OCI-LY1 (cell line): ENCODE measurements around the gene MRE11.

ENCODE experiments used
- H2AFZ ChIP-seq: fragments of 200-600 bp; sonication (generic), shearing (Covaris generic); 2 replicates; pipeline ENCODE4 v1.6.0; 2014; ENCODE audit warnings: antibody characterized with exemption, mild to moderate bottlenecking, low read length
- H3F3A ChIP-seq: fragments of 200-600 bp; sonication (generic), shearing (Covaris generic); 2 replicates; pipeline ENCODE4 v1.6.0; 2014; ENCODE audit warnings: mild to moderate bottlenecking, antibody characterized with exemption, low read length, moderate library complexity; ENCODE audit not compliant: insufficient read depth
- H3K27ac ChIP-seq: fragments of 200-600 bp; sonication (generic); 2 replicates; pipeline ENCODE4 v1.5.1; 2014; ENCODE audit warnings: low read length, mixed run types, mild to moderate bottlenecking, low read depth; ENCODE audit not compliant: poor library complexity, severe bottlenecking
- H3K27me3 ChIP-seq: fragments of 200-600 bp; sonication (generic); 2 replicates; pipeline ENCODE4 v1.6.0; 2014; ENCODE audit warnings: antibody characterized with exemption, mild to moderate bottlenecking, low read length, moderate library complexity; ENCODE audit not compliant: insufficient read depth
- H3K36me3 ChIP-seq: fragments of 200-600 bp; sonication (generic); 2 replicates; pipeline ENCODE4 v1.6.1; 2014; ENCODE audit warnings: mild to moderate bottlenecking, antibody characterized with exemption, low read length, moderate library complexity, mixed read lengths; ENCODE audit not compliant: insufficient read depth
- H3K4me1 ChIP-seq: fragments of 200-600 bp; sonication (generic); 2 replicates; pipeline ENCODE4 v1.5.1; 2014; ENCODE audit warnings: mild to moderate bottlenecking, low read length, moderate library complexity; ENCODE audit not compliant: insufficient read depth, severe bottlenecking
- H3K4me2 ChIP-seq: fragments of 200-600 bp; sonication (generic), shearing (Covaris generic); 2 replicates; pipeline ENCODE4 v1.6.1; 2014; ENCODE audit warnings: low read length
- H3K4me3 ChIP-seq: fragments of 200-600 bp; sonication (generic); 2 replicates; pipeline ENCODE4 v1.5.1; 2014; ENCODE audit warnings: low read length, low read depth, mild to moderate bottlenecking, mixed read lengths; ENCODE audit not compliant: poor library complexity, severe bottlenecking
- H3K79me2 ChIP-seq: fragments of 200-600 bp; shearing (Covaris generic); 2 replicates; pipeline ENCODE4 v1.6.1; 2016; ENCODE audit warnings: mixed run types, low read length, mixed read lengths; ENCODE audit not compliant: insufficient read depth
- H3K9ac ChIP-seq: fragments of 200-600 bp; sonication (generic), shearing (Covaris generic); 2 replicates; pipeline ENCODE4 v1.6.1; 2014; ENCODE audit warnings: mild to moderate bottlenecking, low read length, mixed read lengths
- H3K9me2 ChIP-seq: fragments of 200-600 bp; sonication (generic), shearing (Covaris generic); 2 replicates; pipeline ENCODE4 v1.6.1; 2014; ENCODE audit warnings: low read depth, mild to moderate bottlenecking, low read length, mixed read lengths
- H3K9me3 ChIP-seq: fragments of 200-600 bp; shearing (Covaris generic); 2 replicates; pipeline ENCODE4 v1.6.1; 2014; ENCODE audit warnings: low read length, mixed read lengths
- H4K20me1 ChIP-seq: fragments of 200-600 bp; sonication (generic), shearing (Covaris generic); 2 replicates; pipeline ENCODE4 v1.6.0; 2016; ENCODE audit warnings: mild to moderate bottlenecking, low read length; ENCODE audit not compliant: insufficient read depth
- EZH2 ChIP-seq: fragments of 200-600 bp; sonication (generic), shearing (Covaris generic); IDR thresholded peaks from 2 replicates; pipeline ENCODE4 v1.8.0; 2017; ENCODE audit warnings: borderline replicate concordance, mixed run types, mild to moderate bottlenecking, antibody characterized with exemption, low read length, moderate library complexity, mixed read lengths
- TF ChIP-seq, protein P1 (sequence below): fragments of 200-600 bp; sonication (generic), shearing (Covaris generic); IDR thresholded peaks from 2 replicates; pipeline ENCODE4 v1.5.1; 2017; ENCODE audit warnings: mild to moderate bottlenecking, antibody characterized with exemption, low read length, moderate library complexity, mixed read lengths

The MRE11 gene

DNA sequence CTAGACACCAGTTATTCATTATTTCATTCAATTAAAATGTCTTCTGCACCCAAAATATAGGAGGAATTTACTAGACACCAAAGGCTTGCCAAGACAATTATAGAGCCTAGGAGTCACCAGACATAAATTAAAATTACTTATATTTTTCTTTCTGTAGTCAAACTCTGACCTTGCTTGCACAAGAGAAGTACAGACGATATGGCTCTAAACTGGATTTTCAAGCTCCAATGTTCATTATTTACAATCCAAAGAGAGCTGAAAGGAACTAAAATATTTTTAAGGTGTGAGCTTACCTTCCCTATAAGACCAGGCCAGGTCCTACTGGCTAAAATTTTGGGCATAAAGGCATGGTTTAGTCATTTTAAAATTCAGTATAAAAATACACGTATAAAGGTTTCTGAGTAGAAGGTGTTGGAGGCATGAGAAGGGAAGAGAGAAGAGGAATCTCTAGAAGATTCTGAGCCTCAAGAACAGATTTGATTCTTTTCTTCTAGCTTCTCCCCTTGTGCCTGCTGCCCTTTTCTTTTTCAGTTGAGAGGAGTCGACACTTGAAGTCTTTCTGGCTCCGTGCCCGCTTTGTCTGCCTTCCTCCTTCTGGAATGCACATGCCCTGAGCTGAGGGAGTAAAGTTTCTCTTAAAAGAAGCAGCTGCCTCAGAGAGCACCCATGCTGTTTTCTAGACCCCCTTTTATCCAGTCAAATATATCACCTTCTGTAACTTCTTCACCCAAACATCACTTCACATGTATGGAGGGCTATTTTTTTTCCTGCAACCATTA lies 32.1 kb upstream of the MRE11 start:
- no peaks in the 10 kb centered on the region for H4K20me1 ChIP-seq
- H3K27ac ChIP-seq, result no peak overlapping the region
- no peaks in the 10 kb centered on the region for H3K27me3 ChIP-seq
- no peaks in the 10 kb centered on the region for H3K79me2 ChIP-seq
- no peaks in the 10 kb centered on the region for H3K9me2 ChIP-seq
- no peak overlapping the region for H3K4me2 ChIP-seq
- no peak overlapping the region for H3K9ac ChIP-seq
- H3K9me3 ChIP-seq, result no peaks in the 10 kb centered on the region
- TF ChIP-seq EZH2, result no peak
- TF ChIP-seq, protein P1, sequence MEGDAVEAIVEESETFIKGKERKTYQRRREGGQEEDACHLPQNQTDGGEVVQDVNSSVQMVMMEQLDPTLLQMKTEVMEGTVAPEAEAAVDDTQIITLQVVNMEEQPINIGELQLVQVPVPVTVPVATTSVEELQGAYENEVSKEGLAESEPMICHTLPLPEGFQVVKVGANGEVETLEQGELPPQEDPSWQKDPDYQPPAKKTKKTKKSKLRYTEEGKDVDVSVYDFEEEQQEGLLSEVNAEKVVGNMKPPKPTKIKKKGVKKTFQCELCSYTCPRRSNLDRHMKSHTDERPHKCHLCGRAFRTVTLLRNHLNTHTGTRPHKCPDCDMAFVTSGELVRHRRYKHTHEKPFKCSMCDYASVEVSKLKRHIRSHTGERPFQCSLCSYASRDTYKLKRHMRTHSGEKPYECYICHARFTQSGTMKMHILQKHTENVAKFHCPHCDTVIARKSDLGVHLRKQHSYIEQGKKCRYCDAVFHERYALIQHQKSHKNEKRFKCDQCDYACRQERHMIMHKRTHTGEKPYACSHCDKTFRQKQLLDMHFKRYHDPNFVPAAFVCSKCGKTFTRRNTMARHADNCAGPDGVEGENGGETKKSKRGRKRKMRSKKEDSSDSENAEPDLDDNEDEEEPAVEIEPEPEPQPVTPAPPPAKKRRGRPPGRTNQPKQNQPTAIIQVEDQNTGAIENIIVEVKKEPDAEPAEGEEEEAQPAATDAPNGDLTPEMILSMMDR, result no peak
- H2AFZ ChIP-seq, result no peak overlapping the region
- H3K36me3 ChIP-seq, result no peaks in the 10 kb centered on the region
- H3F3A ChIP-seq, result no peaks in the 10 kb centered on the region
- no peak overlapping the region for H3K4me3 ChIP-seq
- no peaks in the 10 kb centered on the region for H3K4me1 ChIP-seq

DNA sequence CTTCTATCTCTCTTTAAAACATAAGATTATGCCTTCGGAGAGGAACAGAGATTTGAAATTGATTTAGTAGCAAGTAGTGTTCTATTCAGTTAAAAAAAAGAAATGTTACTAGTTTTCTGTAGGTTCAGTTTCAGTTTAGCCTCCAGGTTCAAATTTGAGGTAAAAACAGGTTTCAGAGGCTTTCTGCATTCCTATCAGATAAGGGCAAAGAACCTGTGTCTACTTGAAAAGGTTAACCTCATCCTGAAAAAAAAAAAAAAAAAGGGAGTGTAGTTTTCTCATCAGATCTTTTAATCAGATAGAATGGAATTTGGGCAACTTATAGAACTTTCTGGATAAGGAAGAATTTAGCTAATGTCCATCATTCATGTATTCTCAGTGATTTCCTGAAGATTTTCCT lies 30.7 kb upstream of the MRE11 start:
- no peak overlapping the region for H3K9ac ChIP-seq
- TF ChIP-seq, protein P1, result no peak
- TF ChIP-seq EZH2, result no peak
- H3K4me2 ChIP-seq, result no peak overlapping the region

DNA sequence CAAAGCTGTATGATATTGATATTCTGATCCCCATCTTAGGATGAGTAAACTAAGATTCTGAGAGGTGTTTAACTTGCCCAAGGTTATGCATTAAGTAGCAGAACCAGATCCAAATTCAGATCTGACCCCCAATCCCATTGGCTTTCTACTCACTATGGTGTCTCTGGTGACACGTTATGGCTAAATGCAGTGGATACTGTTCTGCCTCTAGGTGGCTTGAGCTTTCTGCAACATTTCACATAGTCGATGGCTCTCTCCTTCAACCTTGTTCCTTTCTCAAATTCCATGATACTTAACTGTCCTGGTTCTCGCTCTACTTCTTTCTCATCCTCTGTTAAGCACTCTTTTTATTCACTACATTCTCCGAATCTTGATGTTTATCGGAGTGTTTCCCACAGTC lies 28.0 kb upstream of the MRE11 start:
- H2AFZ ChIP-seq, result no peak overlapping the region

More for the DNA sequence above, 30.7 kb upstream of the MRE11 start:
- Histone ChIP-seq H3K27ac (no peak overlapping the region), H3K4me1 (no peaks in the 10 kb centered on the region), H4K20me1 (no peaks in the 10 kb centered on the region), H3K4me3 (no peak overlapping the region), H2AFZ (no peak overlapping the region), H3F3A (no peaks in the 10 kb centered on the region), H3K9me3 (no peaks in the 10 kb centered on the region), H3K9me2 (no peaks in the 10 kb centered on the region), H3K36me3 (no peaks in the 10 kb centered on the region), H3K79me2 (no peaks in the 10 kb centered on the region), H3K27me3 (no peaks in the 10 kb centered on the region)

More for the DNA sequence above, 28.0 kb upstream of the MRE11 start:
- Histone ChIP-seq H3K79me2 (no peaks in the 10 kb centered on the region), H3K9me2 (no peaks in the 10 kb centered on the region), H3K36me3 (no peaks in the 10 kb centered on the region), H3K4me2 (no peak overlapping the region), H3K27ac (no peak overlapping the region), H3K27me3 (no peaks in the 10 kb centered on the region), H3K4me3 (no peak overlapping the region), H4K20me1 (no peaks in the 10 kb centered on the region), H3K4me1 (no peaks in the 10 kb centered on the region), H3F3A (no peaks in the 10 kb centered on the region), H3K9ac (no peak overlapping the region), H3K9me3 (no peaks in the 10 kb centered on the region)
- TF ChIP-seq, protein P1, result peak; percentile 25; the same call in 1 of the 2 replicates
- no peak for TF ChIP-seq EZH2
